ENCODE results near the gene PTS. TPM values are rescaled to one million over a fixed set of nuclear protein-coding genes. Genes with fewer than 3 reads are reported as not detected.
A peak's percentile ranks its signal among the peaks of the same experiment; 100 is the strongest.

PTS gene
- polyA plus RNA-seq (2011; rRNA removed) (34.0 and 48.5 TPM in 2 replicates), polyA plus RNA-seq (2017; fragmentation: RNase III; extraction: RNeasy Plus Mini Kit Qiagen cat#74134 plus additional on column Dnase treatment) (33.6 to 34.4 TPM (median 33.9 TPM) in 3 replicates), polyA minus RNA-seq (2011; rRNA and poly(A)+ RNA removed) (7.6 and 10.5 TPM in 2 replicates)
- 25.1 and 32.3 TPM in 2 replicates for polyA plus RNA-seq (2012; cell fraction: cytosol; rRNA removed)
- 11.3 and 20.6 TPM in 2 replicates for polyA plus RNA-seq (2012; cell fraction: nucleus; rRNA removed)

- H3K4me2 ChIP-seq = peak within 1 kb of the TSS; percentile 97
- FAIRE-seq (no peak), ATAC-seq (peak; percentile 97 to 98), DNase-seq (ENCODE audit: low read depth in 1 of 2, low spot score in 1 of 2) (peak; percentile 84 to 89)
- POLR2A ChIA-PET = interaction anchor here (0.5 to 1.0 kb wide), 4 partner anchors 24 to 1088 kb away, joined by 3 to 4 read pairs (median 3); partner anchors contain the start of genes SDHD, TIMM8B and TTC12
- peak within 1 kb of the TSS; percentile 99 to 100 for H3K27ac ChIP-seq
- TF ChIP-seq MAX (IDR thresholded peaks at IDR 0.05) (peak; percentile 15; the same call in 1 of the 2 replicates), ELK1 (IDR thresholded peaks at IDR 0.05; ENCODE audit: low read depth, low read length) (no peak), CTCF (IDR thresholded peaks at IDR 0.05) (no peak), ZNF302 (CRISPR knock-in tag; IDR thresholded peaks at IDR 0.05) (no peak), BCL3 (IDR thresholded peaks at IDR 0.05) (peak; percentile 88), KDM5A (IDR thresholded peaks at IDR 0.05) (no peak), PHF8 (IDR thresholded peaks at IDR 0.05; ENCODE audit: borderline replicate concordance, low read depth) (peak; percentile 63), TFCP2L1 (CRISPR knock-in tag; IDR thresholded peaks at IDR 0.05) (no peak), RCOR1 (IDR thresholded peaks at IDR 0.05; ENCODE audit: low read depth, low read length) (no peak), POLR2A (IDR thresholded peaks at IDR 0.05; ENCODE audit: low read length) (peak; percentile 79), MYC (IDR thresholded peaks at IDR 0.05; ENCODE audit: borderline replicate concordance, low read length) (no peak), NFE2L2 (conservative IDR thresholded peaks at IDR 0.05; ENCODE audit: low read length) (no peak), FOSL2 (IDR thresholded peaks at IDR 0.05) (no peak), FOSL2 (CRISPR knock-in tag; IDR thresholded peaks at IDR 0.05) (peak; percentile 22; the same call in 1 of the 2 replicates), GATA3 (IDR thresholded peaks at IDR 0.05; ENCODE audit: borderline replicate concordance) (no peak), JUNB (IDR thresholded peaks at IDR 0.05) (no peak), HOXB5 (CRISPR knock-in tag; IDR thresholded peaks at IDR 0.05) (no peak), ZSCAN20 (CRISPR knock-in tag; IDR thresholded peaks at IDR 0.05) (no peak), CBX8 (IDR thresholded peaks at IDR 0.05) (no peak), ZC3H11A (IDR thresholded peaks at IDR 0.05) (no peak), JUN (IDR thresholded peaks at IDR 0.05) (peak in 1 of 2 experiments; percentile 87; a peak in 3 of 5 replicates), HOXA7 (CRISPR knock-in tag; IDR thresholded peaks at IDR 0.05) (no peak), ZFP36 (IDR thresholded peaks at IDR 0.05; ENCODE audit: borderline replicate concordance, partially characterized antibody) (no peak), CBX2 (IDR thresholded peaks at IDR 0.05; ENCODE audit: borderline replicate concordance, low read depth) (no peak), CHD2 (IDR thresholded peaks at IDR 0.05; ENCODE audit: low read length, partially characterized antibody) (no peak)
- peak within 1 kb of the TSS; percentile 80 for H3K4me3 ChIP-seq
- H3K4me1 ChIP-seq = peaks cover 16% of the 10 kb centered on the region
- CTCF ChIA-PET = interaction anchor here (0.7 to 14.6 kb wide), 2 partner anchors 56 to 121 kb away, joined by 3 to 247 read pairs; no protein-coding TSS in a partner anchor
- H3K9me3 ChIP-seq = no peaks in the 10 kb centered on the region
- 0% methylated on average over 11 of the region's 70 CpGs for WGBS (ENCODE audit: missing lambda C conversion rate)
Observed at GRCh38 chr11:112226062-112226830, at the start of gene PTS. Gene PTS (plus strand): TSS chr11:112226428. CDS start chr11:112226444, 16 bp downstream.

All from A549 (cell line).